SU-DHL-6 (cell line): ENCODE data around the gene TMSB4X.

Experiments
- H2AFZ ChIP-seq: fragments of 200-600 bp; sonication (generic); 2 replicates; pipeline ENCODE4 v1.6.1; 2014; ENCODE audit warnings: low read depth, mild to moderate bottlenecking, moderate library complexity, mixed read lengths, antibody characterized with exemption, low read length; ENCODE audit not compliant: severe bottlenecking
- H3F3A ChIP-seq: fragments of 200-600 bp; shearing (Covaris generic); 2 replicates; pipeline ENCODE4 v1.6.0; 2016; ENCODE audit warnings: antibody characterized with exemption, mild to moderate bottlenecking; ENCODE audit not compliant: insufficient read depth
- H3K27ac ChIP-seq: fragments of 200-600 bp; sonication (generic); 2 replicates; pipeline ENCODE4 v1.5.1; 2016; ENCODE audit warnings: low read depth, mild to moderate bottlenecking, low read length, moderate library complexity, mixed read lengths
- H3K27me3 ChIP-seq: fragments of 200-600 bp; sonication (generic), shearing (Covaris generic); 2 replicates; pipeline ENCODE4 v1.6.0; 2014; ENCODE audit warnings: mild to moderate bottlenecking, low read length
- H3K36me3 ChIP-seq: fragments of 200-600 bp; sonication (generic); 2 replicates; pipeline ENCODE4 v1.6.1; 2014; ENCODE audit warnings: mild to moderate bottlenecking, low read length, mixed read lengths
- H3K4me2 ChIP-seq: fragments of 300-600, 200-600 bp; shearing (Covaris generic), sonication (generic); 2 replicates; pipeline ENCODE4 v1.6.0; 2014; ENCODE audit warnings: low read length, low read depth, mild to moderate bottlenecking; ENCODE audit not compliant: poor library complexity, severe bottlenecking
- H3K4me3 ChIP-seq: fragments of 200-600 bp; sonication (generic); 2 replicates; pipeline ENCODE4 v1.5.1; 2014; ENCODE audit warnings: antibody characterized with exemption, low read length, mild to moderate bottlenecking, mixed read lengths; ENCODE audit not compliant: insufficient read depth, poor library complexity, severe bottlenecking
- H3K79me2 ChIP-seq: fragments of 200-600 bp; sonication (generic); 2 replicates; pipeline ENCODE4 v1.6.1; 2014; ENCODE audit warnings: mild to moderate bottlenecking, low read length, moderate library complexity; ENCODE audit not compliant: insufficient read depth
- H3K9ac ChIP-seq: fragments of 200-600 bp; sonication (generic); 2 replicates; pipeline ENCODE4 v1.7.0; 2014; ENCODE audit warnings: mild to moderate bottlenecking, low read length
- H3K9me2 ChIP-seq: fragments of 200-600 bp; sonication (generic); replicated peaks from 2 replicates; pipeline ENCODE4 v1.6.1; 2014; ENCODE audit warnings: low read length; ENCODE audit not compliant: insufficient read depth
- H3K9me3 ChIP-seq: fragments of 200-600 bp; sonication (generic); 2 replicates; pipeline ENCODE4 v1.6.1; 2014; ENCODE audit warnings: low read length, mixed read lengths; ENCODE audit not compliant: insufficient read depth
- H4K20me1 ChIP-seq: fragments of 200-600 bp; sonication (generic); 2 replicates; pipeline ENCODE4 v1.6.1; 2014; ENCODE audit warnings: low read depth, mild to moderate bottlenecking, antibody characterized with exemption, low read length, moderate library complexity, mixed read lengths
- EZH2phosphoT487 ChIP-seq: fragments of 200-600 bp; sonication (generic), shearing (Covaris generic); conservative IDR thresholded peaks from 2 replicates; pipeline ENCODE4 v1.6.1; 2018; ENCODE audit warnings: mild to moderate bottlenecking, antibody characterized with exemption, low read length, moderate library complexity, mixed read lengths
- TF ChIP-seq, protein P1 (sequence below): fragments of 200-600 bp; sonication (generic); IDR thresholded peaks from one replicate; pipeline ENCODE4 v1.5.1; 2017; ENCODE audit warnings: antibody characterized with exemption, mild to moderate bottlenecking, low read length, moderate library complexity; ENCODE audit not compliant: insufficient read depth, poor library complexity, severe bottlenecking

Gene TMSB4X

DNA sequence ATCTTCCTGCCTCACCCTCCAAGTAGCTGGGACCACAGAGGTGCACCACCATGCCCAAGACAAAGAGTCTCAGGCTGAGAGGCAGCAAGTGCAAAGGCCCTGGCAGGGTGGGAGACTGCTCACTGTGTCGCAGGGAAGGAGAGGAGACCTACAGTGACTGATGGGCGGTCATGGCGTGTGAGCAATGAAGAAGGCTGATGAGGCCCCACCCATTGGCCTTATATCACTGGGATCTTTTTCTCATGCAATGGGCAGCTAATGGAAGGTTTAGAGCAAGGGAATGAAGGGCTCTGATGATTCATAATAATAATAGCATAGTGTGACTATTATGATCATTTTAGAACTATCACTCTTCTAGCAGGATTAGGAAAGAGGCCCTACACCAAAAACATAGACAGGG is 48.7 kb downstream of the TMSB4X start:
- H3K4me3 ChIP-seq = no peak overlapping the region
- H3K9ac ChIP-seq = no peak overlapping the region
- H3K9me2 ChIP-seq = no peaks in the 10 kb centered on the region
- H4K20me1 ChIP-seq = no peaks in the 10 kb centered on the region
- TF ChIP-seq EZH2phosphoT487 = no peak
- TF ChIP-seq, protein P1, sequence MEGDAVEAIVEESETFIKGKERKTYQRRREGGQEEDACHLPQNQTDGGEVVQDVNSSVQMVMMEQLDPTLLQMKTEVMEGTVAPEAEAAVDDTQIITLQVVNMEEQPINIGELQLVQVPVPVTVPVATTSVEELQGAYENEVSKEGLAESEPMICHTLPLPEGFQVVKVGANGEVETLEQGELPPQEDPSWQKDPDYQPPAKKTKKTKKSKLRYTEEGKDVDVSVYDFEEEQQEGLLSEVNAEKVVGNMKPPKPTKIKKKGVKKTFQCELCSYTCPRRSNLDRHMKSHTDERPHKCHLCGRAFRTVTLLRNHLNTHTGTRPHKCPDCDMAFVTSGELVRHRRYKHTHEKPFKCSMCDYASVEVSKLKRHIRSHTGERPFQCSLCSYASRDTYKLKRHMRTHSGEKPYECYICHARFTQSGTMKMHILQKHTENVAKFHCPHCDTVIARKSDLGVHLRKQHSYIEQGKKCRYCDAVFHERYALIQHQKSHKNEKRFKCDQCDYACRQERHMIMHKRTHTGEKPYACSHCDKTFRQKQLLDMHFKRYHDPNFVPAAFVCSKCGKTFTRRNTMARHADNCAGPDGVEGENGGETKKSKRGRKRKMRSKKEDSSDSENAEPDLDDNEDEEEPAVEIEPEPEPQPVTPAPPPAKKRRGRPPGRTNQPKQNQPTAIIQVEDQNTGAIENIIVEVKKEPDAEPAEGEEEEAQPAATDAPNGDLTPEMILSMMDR = no peak
- H3K79me2 ChIP-seq = no peaks in the 10 kb centered on the region
- H3F3A ChIP-seq = no peaks in the 10 kb centered on the region
- no peaks in the 10 kb centered on the region for H3K36me3 ChIP-seq
- H3K4me2 ChIP-seq = no peak overlapping the region
- no peak overlapping the region; the same call in 1 of the 2 replicates for H3K27ac ChIP-seq
- no peak overlapping the region for H2AFZ ChIP-seq
- H3K9me3 ChIP-seq = no peaks in the 10 kb centered on the region
- no peaks in the 10 kb centered on the region for H3K27me3 ChIP-seq

DNA sequence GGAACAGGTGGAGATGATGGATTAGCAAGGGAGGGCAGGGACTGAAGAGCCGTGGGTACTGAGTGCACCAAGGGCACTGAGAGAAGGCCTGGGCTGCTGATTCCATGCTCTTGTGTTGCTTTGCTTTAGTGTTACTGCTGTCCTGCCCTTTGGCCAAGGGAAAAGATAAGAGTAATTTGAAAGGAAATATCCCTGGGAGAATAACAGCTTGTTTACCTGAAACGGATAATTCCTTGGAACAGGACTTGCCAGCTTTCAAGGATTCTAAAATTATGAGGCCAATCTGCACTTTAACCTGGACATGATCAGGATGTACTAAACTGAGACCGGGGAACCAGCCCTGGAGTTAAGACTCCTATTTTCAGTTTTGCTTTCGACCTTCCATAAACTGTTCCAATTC is 49.1 kb downstream of the TMSB4X start:
- H3K79me2 ChIP-seq = no peaks in the 10 kb centered on the region
- H3K36me3 ChIP-seq = no peaks in the 10 kb centered on the region
- H3F3A ChIP-seq = no peaks in the 10 kb centered on the region
- no peak for TF ChIP-seq EZH2phosphoT487
- TF ChIP-seq, protein P1 = no peak
- no peaks in the 10 kb centered on the region for H3K9me3 ChIP-seq
- H3K9me2 ChIP-seq = no peaks in the 10 kb centered on the region
- no peak overlapping the region for H3K27ac ChIP-seq
- H3K27me3 ChIP-seq = no peaks in the 10 kb centered on the region
- H2AFZ ChIP-seq = no peak overlapping the region
- no peak overlapping the region for H3K4me3 ChIP-seq
- H4K20me1 ChIP-seq = no peaks in the 10 kb centered on the region
- no peak overlapping the region for H3K9ac ChIP-seq
- H3K4me2 ChIP-seq = no peak overlapping the region

DNA sequence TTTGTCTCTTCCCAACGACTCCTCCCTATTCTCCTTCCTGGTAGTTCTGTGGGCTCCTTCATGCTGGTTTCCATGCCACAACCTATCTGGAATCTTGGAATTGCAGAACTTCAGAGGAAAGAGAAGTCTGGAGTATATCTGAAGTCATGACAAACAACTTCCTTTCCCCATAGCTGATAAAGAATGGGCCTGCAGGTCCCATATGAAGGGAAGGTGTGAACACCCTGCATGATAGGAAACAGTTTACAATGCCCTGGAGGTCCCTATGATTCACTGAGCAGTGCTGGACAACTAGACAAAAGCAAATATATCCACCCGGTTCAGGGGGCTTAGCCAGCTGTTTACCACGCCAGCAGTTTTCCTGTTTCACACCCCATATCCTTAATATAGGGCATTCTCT is 50.1 kb downstream of the TMSB4X start:
- Histone ChIP-seq H3K27ac (no peak overlapping the region), H3K4me2 (no peak overlapping the region), H3K36me3 (no peaks in the 10 kb centered on the region), H3K4me3 (no peak overlapping the region), H3F3A (no peaks in the 10 kb centered on the region), H3K79me2 (no peaks in the 10 kb centered on the region), H3K9ac (no peak overlapping the region), H2AFZ (no peak overlapping the region), H3K27me3 (no peaks in the 10 kb centered on the region), H4K20me1 (no peaks in the 10 kb centered on the region), H3K9me2 (no peaks in the 10 kb centered on the region), H3K9me3 (no peaks in the 10 kb centered on the region)
- TF ChIP-seq EZH2phosphoT487 = no peak
- TF ChIP-seq, protein P1 = no peak
